ENCODE results near the gene LAMP5.

Gene LAMP5

GRCh38 chr20:9485614-9486340 is 28.6 kb upstream of the LAMP5 start:
- no peak for DNase-seq
- Histone ChIP-seq H3K4me3 (no peak overlapping the region), H3K36me3 (no peaks in the 10 kb centered on the region), H3K4me1 (no peaks in the 10 kb centered on the region), H3K9me3 (no peaks in the 10 kb centered on the region), H3K27me3 (no peaks in the 10 kb centered on the region), H3K27ac (no peak overlapping the region)
- intact Hi-C loops (cut with DNase I; ENCODE audit: low total_unique reads): no loop called here
- no peak for TF ChIP-seq CTCF (IDR thresholded peaks at IDR 0.05)

DNA sequence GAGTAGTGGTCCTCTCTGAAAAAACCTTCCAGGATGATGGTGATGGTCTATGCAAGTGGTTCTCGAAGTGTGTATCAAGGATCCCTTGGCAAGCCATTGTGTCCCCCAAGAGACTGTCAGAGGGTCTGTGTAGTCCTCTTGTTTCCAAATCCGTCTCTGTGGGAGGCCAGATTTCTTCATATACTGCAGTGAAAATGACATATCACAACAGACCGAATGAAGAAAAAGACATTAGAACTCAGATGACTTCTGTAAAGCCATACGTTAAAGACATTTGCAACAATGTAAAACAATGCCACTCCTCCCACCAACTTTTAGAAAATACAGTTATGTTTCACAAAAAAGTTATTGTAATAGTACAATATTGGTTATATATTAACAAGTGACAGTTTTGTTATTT is 27.2 kb upstream of the LAMP5 start:
- Histone ChIP-seq H3K36me3 (no peaks in the 10 kb centered on the region), H3K27me3 (no peaks in the 10 kb centered on the region), H3K4me1 (peaks cover 0 to 7% (median 4%) of the 10 kb centered on the region in 4 donors), H3K27ac (no peak overlapping the region), H3K9me3 (no peaks in the 10 kb centered on the region), H3K4me3 (no peak overlapping the region)
- TF ChIP-seq CTCF (IDR thresholded peaks at IDR 0.05): no peak
- intact Hi-C loops (cut with DNase I; ENCODE audit: low total_unique reads): no loop called here
- DNase-seq: no peak

DNA sequence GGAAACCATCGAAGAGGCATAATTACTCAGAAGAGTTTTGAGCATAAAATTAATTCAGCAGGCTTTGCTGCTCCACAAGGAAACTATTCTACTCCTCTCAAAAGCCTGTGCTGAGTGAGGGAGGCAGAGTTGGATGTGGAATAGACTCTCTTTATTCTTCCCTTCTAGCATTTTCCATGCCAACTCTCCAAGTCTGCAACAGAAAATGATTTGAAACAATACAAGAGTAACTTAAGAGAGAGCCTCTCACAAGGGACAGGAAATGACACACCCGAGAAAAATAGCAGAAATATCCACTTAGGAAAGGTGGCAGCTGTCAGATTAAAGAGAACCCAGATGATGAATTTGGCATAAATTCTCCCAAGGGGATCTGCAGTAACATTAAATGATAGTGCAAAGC is 26.3 kb upstream of the LAMP5 start:
- Histone ChIP-seq H3K27me3 (no peaks in the 10 kb centered on the region), H3K9me3 (no peaks in the 10 kb centered on the region), H3K36me3 (no peaks in the 10 kb centered on the region), H3K27ac (no peak overlapping the region), H3K4me1 (peaks cover 0 to 15% (median 7%) of the 10 kb centered on the region in 4 donors), H3K4me3 (no peak overlapping the region)
- intact Hi-C loops (cut with DNase I; ENCODE audit: low total_unique reads): no loop called here
- no peak for DNase-seq
- no peak for TF ChIP-seq CTCF (IDR thresholded peaks at IDR 0.05)

DNA sequence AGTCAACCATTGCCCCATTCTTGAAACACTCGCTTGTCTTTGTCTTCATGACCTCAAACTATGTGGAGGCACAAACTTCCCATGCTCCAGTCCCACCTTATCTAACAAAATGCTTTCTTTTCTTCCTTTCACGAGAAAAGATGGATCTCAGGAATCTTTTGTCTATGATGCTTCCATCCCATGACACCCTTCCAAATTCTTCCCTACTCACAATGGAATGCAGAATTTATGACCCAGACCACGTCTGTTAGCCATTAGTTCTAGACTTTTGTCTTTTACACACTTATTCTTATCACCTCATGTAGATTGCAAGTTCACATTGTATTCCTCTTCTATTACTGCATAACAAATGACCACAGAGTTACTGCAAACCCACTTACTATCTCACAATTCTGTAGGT is 24.2 kb upstream of the LAMP5 start:
- Histone ChIP-seq H3K4me3 (no peak overlapping the region), H3K36me3 (no peaks in the 10 kb centered on the region), H3K27me3 (no peaks in the 10 kb centered on the region), H3K4me1 (peaks cover 0 to 19% (median 7%) of the 10 kb centered on the region in 4 donors), H3K9me3 (no peaks in the 10 kb centered on the region), H3K27ac (no peak overlapping the region)
- no peak for DNase-seq
- TF ChIP-seq CTCF (IDR thresholded peaks at IDR 0.05): no peak
- intact Hi-C loops (cut with DNase I; ENCODE audit: low total_unique reads): no loop called here

- Histone ChIP-seq H3K27ac (no peak overlapping the region), H3K9me3 (no peaks in the 10 kb centered on the region), H3K4me1 (peaks cover 0 to 19% (median 7%) of the 10 kb centered on the region in 4 donors), H3K4me3 (no peak overlapping the region), H3K36me3 (no peaks in the 10 kb centered on the region), H3K27me3 (no peaks in the 10 kb centered on the region)
- TF ChIP-seq CTCF (IDR thresholded peaks at IDR 0.05): no peak
- DNase-seq: no peak
- intact Hi-C loops (cut with DNase I; ENCODE audit: low total_unique reads): no loop called here
Measured at GRCh38 chr20:9490631-9491030, 23.8 kb upstream of the LAMP5 start.

All from tibial artery (tissue), 4 donors.